GM12878 (cell line): ENCODE results near the gene CACUL1. TPM values are rescaled to one million over a fixed set of nuclear protein-coding genes. Genes with fewer than 3 reads are reported as not detected.
"Not testable (repeated sequence)": the region's sequence is repeated elsewhere in the genome, so short reads cannot be mapped to it uniquely, and the experiment has no call there.

Experiments used
- ATAC-seq: fragments of 200-7000 bp; cut with Tn5 transposase; 3 replicates; pipeline ENCODE4 v1.9.1; 2020; ENCODE audit warnings: mild to moderate bottlenecking, moderate library complexity
- BruUV-seq: library from RNA; stranded (reverse); fragments of 400-500 nt; replicated peaks from 2 replicates; lab custom pipeline; 2021; lab: Mats Ljungman, UMichigan
- CTCF ChIA-PET: fragments of 300-600 bp; sonication (Branson Sonifier 250); formaldehyde crosslinking; extraction: SDS; loops from one replicate; lab custom pipeline; 2021; ENCODE audit warnings: inconsistent platforms; lab: Yijun Ruan, JAX
- POLR2A ChIA-PET: fragments of 350-600 bp; formaldehyde crosslinking; extraction: SDS; loops from one replicate; lab custom pipeline; 2021; ENCODE audit warnings: inconsistent platforms; lab: Charles Lee
- RAD21 ChIA-PET: fragments of 300-600 bp; sonication (Branson Sonifier 250); formaldehyde crosslinking; loops from one replicate; lab custom pipeline; 2023; ENCODE audit warnings: antibody characterized with exemption; ENCODE audit not compliant: unreplicated experiment; lab: Charles Lee
- SMC1A ChIA-PET: fragments of 300-600 bp; sonication (Branson Sonifier 250); formaldehyde crosslinking; loops from one replicate; lab custom pipeline; 2023; ENCODE audit not compliant: unreplicated experiment, uncharacterized antibody; lab: Charles Lee
- DNase-seq: peaks from one replicate; pipeline ENCODE4 v3.0.0-alpha.2; 2011; ENCODE audit warnings: low read depth, low spot score
- FAIRE-seq: peaks from 3 replicates; lab custom pipeline; 2011; peaks lifted over from hg19 to GRCh38; lab: Jason Lieb, UNC
- H2AFZ ChIP-seq: 2 replicates; pipeline ENCODE4 v1.6.0; 2011; ENCODE audit warnings: low read depth, low read length, control low read depth; ENCODE audit not compliant: control insufficient read depth
- H3K27ac ChIP-seq: 2 replicates; pipeline ENCODE4 v1.5.1; 2011; ENCODE audit warnings: control low read depth; ENCODE audit not compliant: control insufficient read depth, insufficient read depth
- H3K27me3 ChIP-seq, 2 experiments: replicated peaks in 1 of 2; 2 replicates each; pipeline versions ENCODE4 v1.6.0 to v1.6.1; 2011; ENCODE audit warnings: low read length in 1 of 2; ENCODE audit not compliant: control insufficient read depth in 2 of 2, insufficient read depth in 2 of 2
- H3K36me3 ChIP-seq, 2 experiments: 2 replicates each; pipeline ENCODE4 v1.5.1; 2011; ENCODE audit warnings: low read length in 1 of 2; ENCODE audit not compliant: control insufficient read depth in 2 of 2, insufficient read depth in 2 of 2
- H3K4me1 ChIP-seq: 2 replicates; pipeline ENCODE4 v1.6.1; 2011; ENCODE audit warnings: mild to moderate bottlenecking, low read length, moderate library complexity, mixed read lengths; ENCODE audit not compliant: control insufficient read depth, insufficient read depth
- H3K4me2 ChIP-seq: 2 replicates; pipeline ENCODE4 v1.6.0; 2011; ENCODE audit warnings: control low read depth; ENCODE audit not compliant: control insufficient read depth, insufficient read depth
- H3K4me3 ChIP-seq: fragments of 200-600 bp; sonication (generic); 2 replicates; pipeline ENCODE4 v1.5.1; 2016
- H3K79me2 ChIP-seq: 2 replicates; pipeline ENCODE4 v1.6.0; 2011; ENCODE audit warnings: low read length; ENCODE audit not compliant: control insufficient read depth, insufficient read depth
- H3K9ac ChIP-seq: 2 replicates; pipeline ENCODE4 v1.8.0; 2011; ENCODE audit warnings: low read length, control low read depth, mixed read lengths; ENCODE audit not compliant: control insufficient read depth, insufficient read depth
- H3K9me3 ChIP-seq: replicated peaks from 3 replicates; pipeline ENCODE4 v1.5.1; 2011; ENCODE audit warnings: mild to moderate bottlenecking, low read length; ENCODE audit not compliant: control insufficient read depth, insufficient read depth
- H4K20me1 ChIP-seq: 2 replicates; pipeline ENCODE4 v1.6.0; 2011; ENCODE audit not compliant: control insufficient read depth, insufficient read depth
- ESRRA ChIP-seq: IDR thresholded peaks from 2 replicates; pipeline ENCODE4 v1.6.1; 2012; ENCODE audit warnings: mild to moderate bottlenecking, low read length, improper control_type of control experiment
- MAX ChIP-seq: IDR thresholded peaks from 2 replicates; pipeline ENCODE4 v1.6.1; 2012; ENCODE audit warnings: low read depth, low read length, improper control_type of control experiment
- MEF2A ChIP-seq: IDR thresholded peaks from 2 replicates; pipeline ENCODE4 v1.6.1; 2011; ENCODE audit warnings: low read depth, mild to moderate bottlenecking, low read length, moderate library complexity; ENCODE audit not compliant: insufficient read depth
- MTA3 ChIP-seq: IDR thresholded peaks from 2 replicates; pipeline ENCODE4 v1.6.1; 2012; ENCODE audit warnings: low read length, inconsistent platforms, borderline replicate concordance
- MXI1 ChIP-seq: fragments of 150-350 bp; IDR thresholded peaks from 2 replicates; pipeline ENCODE4 v1.6.1; 2011; ENCODE audit warnings: low read depth, mild to moderate bottlenecking, inconsistent platforms, low read length, improper control_type of control experiment
- RELA ChIP-seq: fragments of 450-650 bp; IDR thresholded peaks from 2 replicates; pipeline ENCODE4 v1.8.0; 2014; ENCODE audit warnings: borderline replicate concordance; ENCODE audit not compliant: partially characterized antibody
- SKIL ChIP-seq: fragments of 450-650 bp; IDR thresholded peaks from 2 replicates; pipeline ENCODE4 v1.6.1; 2017; ENCODE audit warnings: mild to moderate bottlenecking, low read depth, inconsistent platforms; ENCODE audit not compliant: poor library complexity, severe bottlenecking
- SMAD1 ChIP-seq: fragments of 450-650 bp; IDR thresholded peaks from 2 replicates; pipeline ENCODE4 v1.6.1; 2018; ENCODE audit warnings: mild to moderate bottlenecking, low read depth; ENCODE audit not compliant: partially characterized antibody
- STAT3 ChIP-seq: IDR thresholded peaks from 2 replicates; pipeline ENCODE4 v1.6.1; 2011; ENCODE audit warnings: low read depth, low read length, improper control_type of control experiment
- TAF1 ChIP-seq: IDR thresholded peaks from 2 replicates; pipeline ENCODE4 v1.6.1; 2011; ENCODE audit warnings: mild to moderate bottlenecking, low read depth, low read length, borderline replicate concordance
- TARDBP ChIP-seq: IDR thresholded peaks from 2 replicates; pipeline ENCODE4 v1.6.1; 2016; ENCODE audit warnings: borderline replicate concordance
- TCF12 ChIP-seq: IDR thresholded peaks from 2 replicates; pipeline ENCODE4 v1.6.1; 2011; ENCODE audit warnings: low read depth, mild to moderate bottlenecking, low read length
- ZNF274 ChIP-seq: IDR thresholded peaks from one replicate; pipeline ENCODE4 v1.8.0; 2011; ENCODE audit not compliant: insufficient read length, insufficient read depth
- WGBS: methylation state at CpG from one replicate; pipeline ENCODE4 v1.1.6; 2016; ENCODE audit warnings: low lambda C conversion rate; ENCODE audit not compliant: insufficient replicate concordance, insufficient coverage; ENCODE audit errors: missing lambda C conversion rate; 5-methylcytosine and 5-hydroxymethylcytosine counted together
- in situ Hi-C: fragments of 300-500 bp; cut with MboI; formaldehyde crosslinking; loops from 9 replicates; pipeline ENCODE4 v1.14.3; 2018; ENCODE audit warnings: mixed read lengths
- intact Hi-C: fragments of 100-400 bp; cut with micrococcal nuclease; formaldehyde crosslinking; loops from one replicate; pipeline ENCODE4 v1.14.2; 2022; ENCODE audit not compliant: unreplicated experiment
- polyA plus RNA-seq, 11 experiments: library from polyadenylated mRNA; depleted of rRNA in 4 of 11; unstranded in 6 of 11; stranded (reverse) in 5 of 11; fragments of >200 nt; fragmentation: Nextera tagmentation in 4 of 11; fragmentation: Illumina TruSeq in 1 of 11; extraction: Ambion mirVana in 4 of 11; extraction: Trizol in 1 of 11; gene quantifications; 1 replicate in 1 of 11; 2 replicates in 10 of 11; pipeline versions ENCODE4 v1.2.1 to v1.2.3, GENCODE V29; 2011 to 2016; ENCODE audit warnings: inconsistent platforms in 2 of 11, missing spikeins in 2 of 11, low read depth in 1 of 11
- total RNA-seq, 4 experiments: library from RNA; depleted of rRNA in 3 of 4; stranded (reverse); fragments of >200 nt in 3 of 4; fragmentation: Illumina TruSeq in 1 of 4; extraction: Trizol in 1 of 4; gene quantifications; 2 replicates each; pipeline versions ENCODE4 v1.2.1 to v1.2.3, GENCODE V29; 2013 to 2021

CACUL1 gene
- total and polyA plus RNA-seq, 10 of the 15 experiments (the other 5 are each of a cell fraction or from before 2014, with no cell fraction given), result 7.4 to 23.2 (median 13.0) TPM

DNA sequence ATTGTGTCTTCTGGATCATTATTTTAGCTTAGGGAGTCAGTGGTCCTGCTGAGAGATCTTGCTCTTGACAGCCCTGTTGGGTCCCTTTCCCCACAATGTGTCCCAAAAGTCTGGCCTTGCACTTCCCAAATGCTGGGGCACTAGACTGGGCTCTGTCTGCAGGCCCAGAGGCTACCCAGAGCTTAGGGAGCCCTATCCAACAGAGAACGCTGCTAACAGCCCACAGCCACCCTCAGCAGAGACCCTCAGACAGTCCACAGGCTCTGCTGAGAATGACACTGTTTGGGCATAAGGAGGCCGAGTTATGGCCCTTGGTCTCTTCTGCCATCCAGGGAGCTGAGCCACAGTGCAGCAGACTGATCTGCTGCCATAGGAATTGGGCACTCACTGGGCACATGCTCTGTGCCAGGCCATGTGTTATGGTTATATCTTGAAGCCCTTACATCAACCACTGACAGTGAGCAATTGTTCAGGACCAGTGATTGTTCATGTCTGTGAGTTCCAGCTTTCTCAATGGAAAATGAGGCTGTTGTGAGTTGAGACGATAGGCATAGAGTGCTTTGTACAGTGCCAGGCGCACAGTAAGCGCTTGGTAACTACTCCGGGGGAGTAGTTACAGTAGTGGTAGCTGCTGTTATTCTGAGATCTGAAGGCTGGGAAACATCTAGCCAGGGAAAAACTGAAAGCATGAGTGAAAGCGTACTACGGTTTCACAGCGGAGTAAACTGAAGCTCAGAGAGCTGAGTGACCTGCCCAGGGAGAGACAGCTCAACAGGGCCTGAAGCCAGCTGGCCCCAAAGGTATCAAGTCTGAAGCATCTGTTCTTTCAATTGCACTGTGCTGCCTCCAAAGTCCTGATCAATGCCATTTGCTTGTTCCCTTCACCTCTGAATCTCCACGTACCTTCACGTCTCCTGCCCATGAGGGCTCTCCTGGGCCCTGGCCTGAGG, 81.7 kb downstream of the CACUL1 start (continued):
- no peak for TF ChIP-seq MAX
- TF ChIP-seq RELA, result no peak
- TF ChIP-seq, all 136 proteins: peak for 0

DNA sequence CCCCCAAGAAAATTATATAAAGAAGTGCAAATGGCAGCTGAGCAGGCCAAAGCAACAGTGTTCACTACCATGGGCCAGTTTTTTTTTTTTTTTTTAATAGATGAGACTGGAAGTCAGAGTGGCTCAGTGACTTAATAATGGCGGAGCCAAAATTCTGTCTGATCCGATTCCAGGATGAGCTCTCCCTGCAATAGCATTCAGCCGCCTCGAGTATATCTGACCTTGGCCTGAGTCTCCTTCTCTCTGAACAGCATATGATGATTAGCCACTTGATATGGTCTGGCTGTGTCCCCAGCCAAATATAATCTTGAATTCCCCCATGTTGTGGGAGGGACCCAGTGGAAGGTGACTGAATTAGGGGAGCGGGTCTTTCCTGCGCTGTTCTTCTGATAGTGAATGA, 82.6 kb downstream of the CACUL1 start:
- no peaks in the 10 kb centered on the region for H3K79me2 ChIP-seq
- SMC1A ChIA-PET, result no interaction called here
- H3K27me3 ChIP-seq, result no peaks in the 10 kb centered on the region
- DNase-seq (no peak), FAIRE-seq (no peak), ATAC-seq (no peak)
- no peaks in the 10 kb centered on the region; the same call in 1 of the 2 replicates for H4K20me1 ChIP-seq
- no peak overlapping the region for H3K9ac ChIP-seq
- H3K27ac ChIP-seq, result no peak overlapping the region
- CTCF ChIA-PET, result interaction anchor here (0.6 to 1.8 kb wide), 2 partner anchors 103 to 126 kb away, joined by 4 to 5 read pairs; no protein-coding TSS in a partner anchor
- H3K36me3 ChIP-seq, result no peaks in the 10 kb centered on the region
- POLR2A ChIA-PET, result no interaction called here
- RAD21 ChIA-PET, result no interaction called here
- 80% methylated on average over 6 of the region's 6 CpGs for WGBS
- H3K4me1 ChIP-seq, result no peaks in the 10 kb centered on the region
- H3K9me3 ChIP-seq, result no peaks in the 10 kb centered on the region
- intact Hi-C loops, result no loop called here
- H3K4me2 ChIP-seq, result no peak overlapping the region
- no peak overlapping the region for H3K4me3 ChIP-seq
- TF ChIP-seq STAT3 (no peak), ESRRA (no peak), TCF12 (no peak), TARDBP (no peak), MEF2A (no peak), ZNF274 (no peak), TAF1 (no peak), MTA3 (no peak), SKIL (no peak), MXI1 (no peak), SMAD1 (no peak)
- H2AFZ ChIP-seq, result no peak overlapping the region
- in situ Hi-C loops, result no loop called here
- BruUV-seq, result no TSS peak

GRCh38 chr10:118671221-118671620, 83.5 kb downstream of the CACUL1 start:
- RAD21 ChIA-PET, ATAC-seq, POLR2A ChIA-PET, H3K4me3 ChIP-seq, H3K36me3 ChIP-seq, in situ Hi-C loops, BruUV-seq, H3K9me3 ChIP-seq, H2AFZ ChIP-seq, H3K27me3 ChIP-seq, H3K4me1 ChIP-seq, FAIRE-seq, SMC1A ChIA-PET, H3K79me2 ChIP-seq, CTCF ChIA-PET, H3K27ac ChIP-seq, H3K9ac ChIP-seq, H3K4me2 ChIP-seq, intact Hi-C loops, DNase-seq, H4K20me1 ChIP-seq: not testable (repeated sequence)
- 95% methylated on average over 2 of the region's 3 CpGs for WGBS
